Measurements from ENCODE around the gene PTPRR. TPM values are rescaled to one million over a fixed set of nuclear protein-coding genes. Genes with fewer than 3 reads are reported as not detected.

The PTPRR gene
- total and polyA plus RNA-seq, 2 donors (not counting 3 experiments of a cell fraction or from before 2014, with no cell fraction given): 0.46 to 1.1 TPM

DNA sequence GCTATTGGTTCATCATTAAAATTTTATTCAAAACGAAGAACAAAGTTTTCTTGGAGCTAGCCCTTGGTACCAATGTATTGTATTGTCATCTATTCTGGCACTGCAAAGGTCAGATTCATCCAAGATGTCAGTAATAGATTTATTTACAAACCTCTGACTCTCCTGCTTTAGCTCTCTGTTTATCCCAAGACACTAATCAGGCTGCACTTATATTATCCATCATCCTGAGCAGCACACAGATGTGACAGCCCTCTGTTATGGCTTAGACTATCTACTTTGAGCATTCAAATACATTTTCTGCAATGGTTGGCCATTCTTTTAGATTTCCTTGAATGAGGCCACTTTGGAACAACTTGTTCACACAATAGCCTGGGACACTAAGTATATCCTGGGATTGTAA, 5.0 kb upstream of the PTPRR start:
- Histone ChIP-seq H3K9me3 (replicated peaks; ENCODE audit: control insufficient read depth, insufficient read depth, low read length) (no peaks in the 10 kb centered on the region), H2AFZ (ENCODE audit: low read depth, low read length) (no peak overlapping the region), H3K27ac (ENCODE audit: insufficient read depth, low read depth, low read length) (no peak overlapping the region), H3K9me1 (replicated peaks; ENCODE audit: control insufficient read depth, extremely low read depth, insufficient read depth, low read length) (no peaks in the 10 kb centered on the region), H3K79me2 (ENCODE audit: control insufficient read depth, insufficient read depth, low read length) (no peaks in the 10 kb centered on the region), H4K20me1 (replicated peaks; ENCODE audit: control insufficient read depth, extremely low read depth, insufficient read depth, low read length) (no peaks in the 10 kb centered on the region), H3K9ac (replicated peaks; ENCODE audit: extremely low read depth, insufficient read depth, low read length) (no peak overlapping the region), H3K36me3 (ENCODE audit: control insufficient read depth in 2 of 2, extremely low read depth in 1 of 2, insufficient read depth in 2 of 2, low read length in 2 of 2) (no peaks in the 10 kb centered on the region), H3K27me3 (ENCODE audit: control insufficient read depth in 2 of 2, insufficient read depth in 2 of 2, low read length in 2 of 2) (peaks cover 0 to 8% of the 10 kb centered on the region in 2 experiments), H3K4me1 (ENCODE audit: control insufficient read depth, extremely low read depth, insufficient read depth, low read length) (no peaks in the 10 kb centered on the region), H3K4me2 (ENCODE audit: insufficient read depth, low read length) (no peak overlapping the region), H3K4me3 (replicated peaks in 1 of 3; ENCODE audit: insufficient read depth in 1 of 3, low read depth in 1 of 3, low read length in 3 of 3) (no peak overlapping the region)
- intact Hi-C loops (cut with micrococcal nuclease): no loop called here
- FAIRE-seq (no peak), DNase-seq (ENCODE audit: low read depth, low spot score) (no peak)
- CTCF ChIA-PET: no interaction called here
- no TSS peak for BruUV-seq (replicated peaks)
- no peak for TF ChIP-seq CTCF (IDR thresholded peaks at IDR 0.05; ENCODE audit: extremely low read depth in 1 of 2, insufficient read depth in 1 of 2, low read depth in 1 of 2, low read length in 2 of 2)
- no peak for TF ChIP-seq POLR2A (IDR thresholded peaks at IDR 0.05; ENCODE audit: low read depth, low read length)
- POLR2A ChIA-PET: no interaction called here
- dilution Hi-C loops (cut with MboI; ENCODE audit: extremely low pct_ligation_motif_present, low sequenced_read_pairs): no loop called here

GRCh38 chr12:70920891-70921290, 353 bp upstream of the PTPRR start:
- no peak overlapping the region for H3K4me3 ChIP-seq (replicated peaks in 1 of 3; ENCODE audit: insufficient read depth in 1 of 3, low read depth in 1 of 3, low read length in 3 of 3)
- no peak overlapping the region for H3K4me2 ChIP-seq (ENCODE audit: insufficient read depth, low read length)
- no peaks in the 10 kb centered on the region for H3K9me3 ChIP-seq (replicated peaks; ENCODE audit: control insufficient read depth, insufficient read depth, low read length)
- BruUV-seq (replicated peaks): no TSS peak
- CTCF ChIA-PET: interaction anchor here (1.4 kb wide), 1 partner anchor 11 kb away, joined by 3 read pairs; no protein-coding TSS in a partner anchor
- no peak overlapping the region for H3K27ac ChIP-seq (ENCODE audit: insufficient read depth, low read depth, low read length)
- no peak for TF ChIP-seq POLR2AphosphoS5 (IDR thresholded peaks at IDR 0.05; ENCODE audit: insufficient read depth, low read depth, low read length)
- no peak for TF ChIP-seq MYC (IDR thresholded peaks at IDR 0.05; ENCODE audit: low read depth, low read length)
- TF ChIP-seq, protein P1, sequence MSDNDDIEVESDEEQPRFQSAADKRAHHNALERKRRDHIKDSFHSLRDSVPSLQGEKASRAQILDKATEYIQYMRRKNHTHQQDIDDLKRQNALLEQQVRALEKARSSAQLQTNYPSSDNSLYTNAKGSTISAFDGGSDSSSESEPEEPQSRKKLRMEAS (IDR thresholded peaks at IDR 0.05; ENCODE audit: insufficient read depth, insufficient read length): no peak
- TF ChIP-seq JUN (IDR thresholded peaks at IDR 0.05; ENCODE audit: borderline replicate concordance, insufficient read depth, insufficient read length, low read depth): no peak
- TF ChIP-seq EZH2 (IDR thresholded peaks at IDR 0.05; ENCODE audit: borderline replicate concordance, low read depth, low read length, severe bottlenecking): no peak
- TF ChIP-seq GATA2 (IDR thresholded peaks at IDR 0.05; ENCODE audit: insufficient read depth, insufficient read length, low read depth, low read length): no peak
- TF ChIP-seq FOS (IDR thresholded peaks at IDR 0.05; ENCODE audit: borderline replicate concordance, insufficient read depth, low read length): no peak
- no peak for TF ChIP-seq CTCF (IDR thresholded peaks at IDR 0.05; ENCODE audit: extremely low read depth in 1 of 2, insufficient read depth in 1 of 2, low read depth in 1 of 2, low read length in 2 of 2)
- TF ChIP-seq POLR2A (IDR thresholded peaks at IDR 0.05; ENCODE audit: low read depth, low read length): no peak
- no peaks in the 10 kb centered on the region for H3K79me2 ChIP-seq (ENCODE audit: control insufficient read depth, insufficient read depth, low read length)
- no peak overlapping the region for H2AFZ ChIP-seq (ENCODE audit: low read depth, low read length)
- POLR2A ChIA-PET: no interaction called here
- no peaks in the 10 kb centered on the region for H3K4me1 ChIP-seq (ENCODE audit: control insufficient read depth, extremely low read depth, insufficient read depth, low read length)
- H4K20me1 ChIP-seq (replicated peaks; ENCODE audit: control insufficient read depth, extremely low read depth, insufficient read depth, low read length): no peaks in the 10 kb centered on the region
- no peak for DNase-seq (ENCODE audit: low read depth, low spot score)
- FAIRE-seq: no peak
- H3K9ac ChIP-seq (replicated peaks; ENCODE audit: extremely low read depth, insufficient read depth, low read length): no peak overlapping the region
- intact Hi-C loops (cut with micrococcal nuclease): no loop called here
- dilution Hi-C loops (cut with MboI; ENCODE audit: extremely low pct_ligation_motif_present, low sequenced_read_pairs): no loop called here
- peaks cover 6 to 12% of the 10 kb centered on the region in 2 experiments for H3K27me3 ChIP-seq (ENCODE audit: control insufficient read depth in 2 of 2, insufficient read depth in 2 of 2, low read length in 2 of 2)
- no peaks in the 10 kb centered on the region for H3K9me1 ChIP-seq (replicated peaks; ENCODE audit: control insufficient read depth, extremely low read depth, insufficient read depth, low read length)
- no peaks in the 10 kb centered on the region for H3K36me3 ChIP-seq (ENCODE audit: control insufficient read depth in 2 of 2, extremely low read depth in 1 of 2, insufficient read depth in 2 of 2, low read length in 2 of 2)
